H1 (cell line): ENCODE measurements around the gene OMP. TPM values are rescaled to one million over a fixed set of nuclear protein-coding genes. Genes with fewer than 3 reads are reported as not detected.

Experiments used
- E2F6 ChIP-seq: IDR thresholded peaks from 2 replicates; pipeline ENCODE4 v1.6.1; 2012; ENCODE audit warnings: inconsistent platforms
- SIN3A ChIP-seq, 2 experiments: IDR thresholded peaks in 1 of 2; conservative IDR thresholded peaks in 1 of 2; 2 replicates each; pipeline ENCODE4 v1.6.1; 2011 to 2012; ENCODE audit warnings: low read length in 2 of 2, improper control_type of control experiment in 1 of 2, low read depth in 1 of 2, mild to moderate bottlenecking in 1 of 2
- polyA plus RNA-seq, 7 experiments: library from polyadenylated mRNA; depleted of rRNA in 3 of 7; stranded (reverse) in 5 of 7; unstranded in 2 of 7; fragments of >200 nt in 5 of 7; fragments of 200-250 nt in 2 of 7; gene quantifications; 1 replicate in 5 of 7; 2 replicates in 1 of 7; 4 replicates in 1 of 7; pipeline versions ENCODE4 v1.2.1 to v1.2.3, GENCODE V29; 2011 to 2013; ENCODE audit warnings: missing spikeins in 2 of 7, mixed read lengths in 2 of 7
- total RNA-seq: library from RNA; stranded (reverse); fragmentation: NEBNext Ultra II Directional; extraction: Animal tissue kit (Norgen Biotek cat#: 25700); gene quantifications from 2 replicates; pipeline ENCODE4 v1.2.1, GENCODE V29; 2021

The OMP gene
- total and polyA plus RNA-seq, 2 of the 8 experiments (the other 6 are each of a cell fraction or from before 2014, with no cell fraction given), result not detected

- TF ChIP-seq SIN3A (conservative IDR thresholded peaks at IDR 0.05 in 1 of 2, IDR thresholded peaks at IDR 0.05 in 1 of 2; ENCODE audit: low read depth in 1 of 2, low read length in 2 of 2), result no peak
- no peak for TF ChIP-seq E2F6
These were observed 29.8 kb upstream of the OMP start (continued) for GRCh38 chr11:77072851-77073327.
